Stimulated activated CD4-positive, alpha-beta T cell treated with anti-CD3 and anti-CD28 coated beads, Interleukin-1b, Interleukin-23, amount 100 ng/mL, for 48 hours (primary cell): Measurements from ENCODE around the gene SLC23A2.
A peak's percentile ranks its signal among the peaks of the same experiment; 100 is the strongest.

ENCODE experiments used
- DNase-seq: peaks from one replicate; pipeline ENCODE4 v3.0.0-alpha.2; 2020

SLC23A2 gene

GRCh38 chr20:4962241-4962855 lies 39.0 kb downstream of the SLC23A2 start:
- DNase-seq, result peak; percentile 44

- peak; percentile 4 for DNase-seq
Measured at GRCh38 chr20:4961746-4962145, 39.6 kb downstream of the SLC23A2 start.

GRCh38 chr20:4959592-4959991 lies 41.7 kb downstream of the SLC23A2 start:
- no peak for DNase-seq

- no peak for DNase-seq
Measured at GRCh38 chr20:4957939-4958362, 43.4 kb downstream of the SLC23A2 start.

GRCh38 chr20:4957187-4957586 lies 44.1 kb downstream of the SLC23A2 start:
- no peak for DNase-seq

GRCh38 chr20:4956200-4956810 lies 45.0 kb downstream of the SLC23A2 start:
- no peak for DNase-seq

GRCh38 chr20:4953881-4954280 lies 47.4 kb downstream of the SLC23A2 start:
- DNase-seq, result no peak

- no peak for DNase-seq
Measured at GRCh38 chr20:4952229-4952628, 49.1 kb downstream of the SLC23A2 start.

- no peak for DNase-seq
Measured at GRCh38 chr20:4951299-4951698, 50.0 kb downstream of the SLC23A2 start.

- DNase-seq, result no peak
Measured at GRCh38 chr20:4950841-4951240, 50.5 kb downstream of the SLC23A2 start.

GRCh38 chr20:4950437-4950836 lies 50.9 kb downstream of the SLC23A2 start:
- no peak for DNase-seq

GRCh38 chr20:4949833-4950178 lies 51.5 kb downstream of the SLC23A2 start:
- peak; percentile 37 for DNase-seq

- no peak for DNase-seq
Measured at GRCh38 chr20:4947817-4948559, 53.3 kb downstream of the SLC23A2 start.

GRCh38 chr20:4946986-4947385 lies 54.3 kb downstream of the SLC23A2 start:
- DNase-seq, result no peak

- no peak for DNase-seq
Measured at GRCh38 chr20:4946585-4946984, 54.7 kb downstream of the SLC23A2 start.

GRCh38 chr20:4944518-4945313 lies 56.6 kb downstream of the SLC23A2 start:
- no peak for DNase-seq

- no peak for DNase-seq
Measured at GRCh38 chr20:4942331-4942730, 59.0 kb downstream of the SLC23A2 start.

GRCh38 chr20:4937407-4938319 lies 63.6 kb downstream of the SLC23A2 start:
- no peak for DNase-seq

- DNase-seq, result no peak
Measured at GRCh38 chr20:4936851-4937406, 64.4 kb downstream of the SLC23A2 start.

- no peak for DNase-seq
Measured at GRCh38 chr20:4936392-4936850, 64.9 kb downstream of the SLC23A2 start.

- DNase-seq, result no peak
Measured at GRCh38 chr20:4932061-4932460, 69.2 kb downstream of the SLC23A2 start.
